ENCODE data around the gene FH.

FH gene

GRCh38 chr1:241453732-241454131, 65.8 kb downstream of the FH start:
- DNase-seq, result no peak

GRCh38 chr1:241451956-241452355, 67.6 kb downstream of the FH start:
- no peak for DNase-seq
